ENCODE data around the gene SYNJ2.

GRCh38 chr6:158110986-158111385 is 129.3 kb downstream of the SYNJ2 start:
- TF ChIP-seq ZBTB7A (IDR thresholded peaks at IDR 0.05; ENCODE audit: low read depth) (no peak), TAF1 (IDR thresholded peaks at IDR 0.05; ENCODE audit: low read depth) (no peak), FOXM1 (IDR thresholded peaks at IDR 0.05; ENCODE audit: borderline replicate concordance, low read depth) (no peak), RAD21 (IDR thresholded peaks at IDR 0.05; ENCODE audit: low read depth) (no peak), REST (IDR thresholded peaks at IDR 0.05; ENCODE audit: low read depth) (no peak), CREB1 (IDR thresholded peaks at IDR 0.05; ENCODE audit: low read depth) (no peak)

Measured in Ishikawa (cell line).